HepG2 (cell line): ENCODE results near the gene LSM11.

ENCODE experiments used
- BHLHE40 ChIP-seq: IDR thresholded peaks from 2 replicates; pipeline ENCODE4 v1.6.1; 2011; ENCODE audit warnings: low read length, improper control_type of control experiment
- CTCF ChIP-seq: sonication (generic); formaldehyde crosslinking; IDR thresholded peaks from 2 replicates; pipeline ENCODE4 v1.5.0; 2020; ENCODE audit warnings: mild to moderate bottlenecking, missing genetic modification reagents, moderate library complexity
- EP300 ChIP-seq, 3 experiments: sonication (generic) in 1 of 3; formaldehyde crosslinking in 1 of 3; IDR thresholded peaks; 2 replicates each; pipeline versions ENCODE4 v1.5.1 to v1.6.1; 2011 to 2020; ENCODE audit warnings: low read depth in 2 of 3, low read length in 2 of 3, borderline replicate concordance in 1 of 3, improper control_type of control experiment in 1 of 3, mild to moderate bottlenecking in 1 of 3, missing genetic modification reagents in 1 of 3, moderate library complexity in 1 of 3
- FOXA1 ChIP-seq, 2 experiments: fragments of 450-650 bp in 1 of 2; sonication (generic) in 1 of 2; formaldehyde crosslinking in 1 of 2; IDR thresholded peaks; 2 replicates each; pipeline versions ENCODE4 v1.4.0 to v1.6.1; 2016 to 2020; ENCODE audit warnings: missing genetic modification reagents in 1 of 2
- HIVEP1 ChIP-seq: sonication (generic); formaldehyde crosslinking; IDR thresholded peaks from 2 replicates; pipeline ENCODE4 v1.4.0; 2020; ENCODE audit warnings: mild to moderate bottlenecking, missing genetic modification reagents
- MAX ChIP-seq: IDR thresholded peaks from 2 replicates; pipeline ENCODE4 v1.6.1; 2012; ENCODE audit warnings: inconsistent platforms
- MIER3 ChIP-seq: IDR thresholded peaks from 2 replicates; pipeline ENCODE4 v1.6.1; 2016; ENCODE audit warnings: missing compliant biosample characterization, borderline replicate concordance
- NCOA2 ChIP-seq: sonication (generic); formaldehyde crosslinking; IDR thresholded peaks from 2 replicates; pipeline ENCODE4 v1.8.0; 2022; ENCODE audit warnings: inconsistent platforms
- NFE2L2 ChIP-seq: fragments of 150-350 bp; IDR thresholded peaks from 2 replicates; pipeline ENCODE4 v1.6.1; 2014; ENCODE audit warnings: low read length
- TAF15 ChIP-seq: fragments of 200-400 bp; formaldehyde crosslinking; IDR thresholded peaks from one replicate; pipeline ENCODE4 v1.6.1; 2018; ENCODE audit warnings: mild to moderate bottlenecking, low read depth, low read length; ENCODE audit not compliant: poor library complexity, severe bottlenecking
- ZFYVE20 ChIP-seq: sonication (generic); formaldehyde crosslinking; IDR thresholded peaks from 2 replicates; pipeline ENCODE4 v1.8.0; 2023; ENCODE audit warnings: low read depth, mild to moderate bottlenecking, moderate library complexity, missing genetic modification reagents, borderline replicate concordance
- ZNF331 ChIP-seq: sonication (generic); formaldehyde crosslinking; IDR thresholded peaks from 2 replicates; pipeline ENCODE4 v1.4.0; 2020; ENCODE audit warnings: missing genetic modification reagents
- ZZZ3 ChIP-seq: sonication (generic); formaldehyde crosslinking; IDR thresholded peaks from 2 replicates; pipeline ENCODE4 v1.4.0; 2020; ENCODE audit warnings: missing genetic modification reagents, mild to moderate bottlenecking, borderline replicate concordance

GRCh38 chr5:157756122-157756521, 12.6 kb downstream of the LSM11 start:
- no peak for TF ChIP-seq TAF15
- no peak for TF ChIP-seq ZFYVE20 (CRISPR knock-in tag)
- no peak for TF ChIP-seq HIVEP1 (CRISPR knock-in tag)
- no peak for TF ChIP-seq EP300 (IDR thresholded peaks at IDR 0.05; ENCODE audit: low read depth in 2 of 2, low read length in 2 of 2)
- no peak for TF ChIP-seq EP300 (CRISPR knock-in tag; IDR thresholded peaks at IDR 0.05; ENCODE audit: borderline replicate concordance)
- TF ChIP-seq ZNF331 (CRISPR knock-in tag), result no peak
- TF ChIP-seq FOXA1 (IDR thresholded peaks at IDR 0.05), result no peak
- no peak for TF ChIP-seq FOXA1 (CRISPR knock-in tag; IDR thresholded peaks at IDR 0.05)
- no peak for TF ChIP-seq ZZZ3 (CRISPR knock-in tag)
- no peak for TF ChIP-seq NCOA2 (CRISPR knock-in tag)
- no peak for TF ChIP-seq MIER3 (CRISPR knock-in tag)
- TF ChIP-seq NFE2L2, result no peak
- no peak for TF ChIP-seq CTCF (CRISPR knock-in tag)
- TF ChIP-seq BHLHE40, result no peak
- TF ChIP-seq MAX, result no peak
